GM19043 (cell line): Measurements from ENCODE around the gene BCAS3.

Experiments
- ATAC-seq: cut with Tn5 transposase; IDR thresholded peaks from one replicate; pipeline ENCODE4 v1.9.1; 2021; ENCODE audit warnings: low read depth; ENCODE audit not compliant: unreplicated experiment

The BCAS3 gene

GRCh38 chr17:61097781-61098180, 420.1 kb downstream of the BCAS3 start:
- ATAC-seq, result no peak

GRCh38 chr17:61106354-61106753, 428.7 kb downstream of the BCAS3 start:
- ATAC-seq, result no peak

GRCh38 chr17:61116577-61116976, 438.9 kb downstream of the BCAS3 start:
- ATAC-seq, result no peak

GRCh38 chr17:61117983-61118382, 440.3 kb downstream of the BCAS3 start:
- no peak for ATAC-seq

GRCh38 chr17:61118871-61119270, 441.2 kb downstream of the BCAS3 start:
- ATAC-seq, result no peak

- ATAC-seq, result no peak
Observed at GRCh38 chr17:61122326-61122913, 444.8 kb downstream of the BCAS3 start.

GRCh38 chr17:61124562-61124961, 446.9 kb downstream of the BCAS3 start:
- ATAC-seq, result no peak

- ATAC-seq, result no peak
Observed at GRCh38 chr17:61126473-61127249, 449.0 kb downstream of the BCAS3 start.

GRCh38 chr17:61127960-61128359, 450.3 kb downstream of the BCAS3 start:
- no peak for ATAC-seq

- ATAC-seq, result no peak
Observed at GRCh38 chr17:61128661-61129115, 451.0 kb downstream of the BCAS3 start.

GRCh38 chr17:61129267-61130254, 451.9 kb downstream of the BCAS3 start:
- ATAC-seq, result no peak

GRCh38 chr17:61130330-61130729, 452.7 kb downstream of the BCAS3 start:
- no peak for ATAC-seq

GRCh38 chr17:61131585-61131984, 453.9 kb downstream of the BCAS3 start:
- ATAC-seq, result no peak

- no peak for ATAC-seq
Observed at GRCh38 chr17:61132524-61132923, 454.9 kb downstream of the BCAS3 start.

GRCh38 chr17:61133853-61134252, 456.2 kb downstream of the BCAS3 start:
- no peak for ATAC-seq

GRCh38 chr17:61134551-61135235, 457.0 kb downstream of the BCAS3 start:
- ATAC-seq, result no peak

- ATAC-seq, result no peak
Observed at GRCh38 chr17:61135782-61136181, 458.1 kb downstream of the BCAS3 start.

GRCh38 chr17:61136296-61136695, 458.6 kb downstream of the BCAS3 start:
- no peak for ATAC-seq

GRCh38 chr17:61139219-61139618, 461.6 kb downstream of the BCAS3 start:
- peak; percentile 98 for ATAC-seq

- ATAC-seq, result no peak
Observed at GRCh38 chr17:61140081-61140786, 462.6 kb downstream of the BCAS3 start.
